ENCODE data around the gene DPYSL4.

DPYSL4 gene

GRCh38 chr10:132184816-132185593 lies 1.7 kb upstream of the DPYSL4 start:
- Histone ChIP-seq H3K36me3 (ENCODE audit: insufficient read depth, low read length) (no peaks in the 10 kb centered on the region), H3K4me1 (ENCODE audit: insufficient read depth, low read length) (no peaks in the 10 kb centered on the region), H3K27me3 (ENCODE audit: control insufficient read depth in 1 of 2, insufficient read depth in 2 of 2, low read length in 2 of 2) (peaks cover 25 to 48% of the 10 kb centered on the region in 2 donors), H3K27ac (ENCODE audit: low read depth, low read length) (no peak overlapping the region), H3K4me3 (ENCODE audit: low read depth in 1 of 2, low read length in 2 of 2) (no peak overlapping the region), H3K9ac (ENCODE audit: low read length) (no peak overlapping the region), H3K9me3 (ENCODE audit: low read length) (no peaks in the 10 kb centered on the region)

- Histone ChIP-seq H3K4me3 (ENCODE audit: low read depth in 1 of 2, low read length in 2 of 2) (peak overlapping the region in 1 of 2 donors; percentile 32), H3K36me3 (ENCODE audit: insufficient read depth, low read length) (no peaks in the 10 kb centered on the region), H3K9ac (ENCODE audit: low read length) (no peak overlapping the region), H3K27ac (ENCODE audit: low read depth, low read length) (no peak overlapping the region), H3K9me3 (ENCODE audit: low read length) (no peaks in the 10 kb centered on the region), H3K4me1 (ENCODE audit: insufficient read depth, low read length) (no peaks in the 10 kb centered on the region), H3K27me3 (ENCODE audit: control insufficient read depth in 1 of 2, insufficient read depth in 2 of 2, low read length in 2 of 2) (peaks cover 25 to 51% of the 10 kb centered on the region in 2 donors)
These were observed 904 bp upstream of the DPYSL4 start for GRCh38 chr10:132185601-132186487.

- H3K9me3 ChIP-seq (ENCODE audit: low read length) = no peaks in the 10 kb centered on the region
- H3K27me3 ChIP-seq (ENCODE audit: control insufficient read depth in 1 of 2, insufficient read depth in 2 of 2, low read length in 2 of 2) = peaks cover 25 to 51% of the 10 kb centered on the region in 2 donors
- H3K4me1 ChIP-seq (ENCODE audit: insufficient read depth, low read length) = no peaks in the 10 kb centered on the region
- no peaks in the 10 kb centered on the region for H3K36me3 ChIP-seq (ENCODE audit: insufficient read depth, low read length)
- peak overlapping the region in 1 of 2 donors; percentile 13 for H3K4me3 ChIP-seq (ENCODE audit: low read depth in 1 of 2, low read length in 2 of 2)
- no peak overlapping the region for H3K9ac ChIP-seq (ENCODE audit: low read length)
- no peak overlapping the region for H3K27ac ChIP-seq (ENCODE audit: low read depth, low read length)
These were observed 836 bp downstream of the DPYSL4 start for GRCh38 chr10:132187430-132188138.

- H3K9ac ChIP-seq (ENCODE audit: low read length) = no peak overlapping the region
- H3K9me3 ChIP-seq (ENCODE audit: low read length) = no peaks in the 10 kb centered on the region
- H3K27me3 ChIP-seq (ENCODE audit: control insufficient read depth in 1 of 2, insufficient read depth in 2 of 2, low read length in 2 of 2) = peaks cover 25 to 51% of the 10 kb centered on the region in 2 donors
- no peak overlapping the region for H3K27ac ChIP-seq (ENCODE audit: low read depth, low read length)
- H3K36me3 ChIP-seq (ENCODE audit: insufficient read depth, low read length) = no peaks in the 10 kb centered on the region
- H3K4me3 ChIP-seq (ENCODE audit: low read depth in 1 of 2, low read length in 2 of 2) = no peak overlapping the region
- H3K4me1 ChIP-seq (ENCODE audit: insufficient read depth, low read length) = no peaks in the 10 kb centered on the region
These were observed 1.6 kb downstream of the DPYSL4 start for GRCh38 chr10:132188331-132188730.

- no peak overlapping the region for H3K27ac ChIP-seq (ENCODE audit: low read depth, low read length)
- H3K9me3 ChIP-seq (ENCODE audit: low read length) = no peaks in the 10 kb centered on the region
- H3K4me3 ChIP-seq (ENCODE audit: low read depth in 1 of 2, low read length in 2 of 2) = no peak overlapping the region
- H3K27me3 ChIP-seq (ENCODE audit: control insufficient read depth in 1 of 2, insufficient read depth in 2 of 2, low read length in 2 of 2) = peaks cover 20 to 51% of the 10 kb centered on the region in 2 donors
- H3K9ac ChIP-seq (ENCODE audit: low read length) = no peak overlapping the region
- no peaks in the 10 kb centered on the region for H3K36me3 ChIP-seq (ENCODE audit: insufficient read depth, low read length)
- no peaks in the 10 kb centered on the region for H3K4me1 ChIP-seq (ENCODE audit: insufficient read depth, low read length)
These were observed 2.3 kb downstream of the DPYSL4 start for GRCh38 chr10:132189016-132189415.

- peaks cover 18 to 48% of the 10 kb centered on the region in 2 donors for H3K27me3 ChIP-seq (ENCODE audit: control insufficient read depth in 1 of 2, insufficient read depth in 2 of 2, low read length in 2 of 2)
- H3K9me3 ChIP-seq (ENCODE audit: low read length) = no peaks in the 10 kb centered on the region
- H3K4me3 ChIP-seq (ENCODE audit: low read depth in 1 of 2, low read length in 2 of 2) = no peak overlapping the region
- no peaks in the 10 kb centered on the region for H3K36me3 ChIP-seq (ENCODE audit: insufficient read depth, low read length)
- H3K4me1 ChIP-seq (ENCODE audit: insufficient read depth, low read length) = no peaks in the 10 kb centered on the region
- no peak overlapping the region for H3K9ac ChIP-seq (ENCODE audit: low read length)
- no peak overlapping the region for H3K27ac ChIP-seq (ENCODE audit: low read depth, low read length)
These were observed 3.2 kb downstream of the DPYSL4 start for GRCh38 chr10:132189810-132190422.

- H3K9me3 ChIP-seq (ENCODE audit: low read length) = no peaks in the 10 kb centered on the region
- H3K27ac ChIP-seq (ENCODE audit: low read depth, low read length) = no peak overlapping the region
- H3K9ac ChIP-seq (ENCODE audit: low read length) = no peak overlapping the region
- H3K27me3 ChIP-seq (ENCODE audit: control insufficient read depth in 1 of 2, insufficient read depth in 2 of 2, low read length in 2 of 2) = peaks cover 13 to 31% of the 10 kb centered on the region in 2 donors
- H3K4me1 ChIP-seq (ENCODE audit: insufficient read depth, low read length) = no peaks in the 10 kb centered on the region
- H3K36me3 ChIP-seq (ENCODE audit: insufficient read depth, low read length) = no peaks in the 10 kb centered on the region
- H3K4me3 ChIP-seq (ENCODE audit: low read depth in 1 of 2, low read length in 2 of 2) = no peak overlapping the region
These were observed 5.6 kb downstream of the DPYSL4 start for GRCh38 chr10:132192076-132192975.

- H3K4me3 ChIP-seq (ENCODE audit: low read depth in 1 of 2, low read length in 2 of 2) = no peak overlapping the region
- no peaks in the 10 kb centered on the region for H3K9me3 ChIP-seq (ENCODE audit: low read length)
- no peak overlapping the region for H3K9ac ChIP-seq (ENCODE audit: low read length)
- H3K36me3 ChIP-seq (ENCODE audit: insufficient read depth, low read length) = no peaks in the 10 kb centered on the region
- peaks cover 6 to 23% of the 10 kb centered on the region in 2 donors for H3K27me3 ChIP-seq (ENCODE audit: control insufficient read depth in 1 of 2, insufficient read depth in 2 of 2, low read length in 2 of 2)
- H3K27ac ChIP-seq (ENCODE audit: low read depth, low read length) = no peak overlapping the region
- H3K4me1 ChIP-seq (ENCODE audit: insufficient read depth, low read length) = no peaks in the 10 kb centered on the region
These were observed 6.4 kb downstream of the DPYSL4 start for GRCh38 chr10:132192991-132193665.

GRCh38 chr10:132193907-132194552 lies 7.3 kb downstream of the DPYSL4 start:
- Histone ChIP-seq H3K9ac (ENCODE audit: low read length) (no peak overlapping the region), H3K36me3 (ENCODE audit: insufficient read depth, low read length) (no peaks in the 10 kb centered on the region), H3K27ac (ENCODE audit: low read depth, low read length) (no peak overlapping the region), H3K27me3 (ENCODE audit: control insufficient read depth in 1 of 2, insufficient read depth in 2 of 2, low read length in 2 of 2) (peaks cover 0 to 14% of the 10 kb centered on the region in 2 donors), H3K9me3 (ENCODE audit: low read length) (no peaks in the 10 kb centered on the region), H3K4me1 (ENCODE audit: insufficient read depth, low read length) (no peaks in the 10 kb centered on the region), H3K4me3 (ENCODE audit: low read depth in 1 of 2, low read length in 2 of 2) (no peak overlapping the region)

Measured in muscle layer of colon (tissue), 2 donors.